ENCODE measurements around the gene TRHDE.

GRCh38 chr12:72442217-72442616 is 170.0 kb downstream of the TRHDE start:
- no peak for TF ChIP-seq POLR2A (IDR thresholded peaks at IDR 0.05)
- TF ChIP-seq CTCF (IDR thresholded peaks at IDR 0.05) = no peak
